HG03139 (cell line): Measurements from ENCODE around the gene MRPS18A.

ENCODE experiments used
- ATAC-seq: cut with Tn5 transposase; IDR thresholded peaks from one replicate; pipeline ENCODE4 v1.9.1; 2021; ENCODE audit not compliant: unreplicated experiment

MRPS18A gene

GRCh38 chr6:43699564-43700186 is 12.1 kb upstream of the MRPS18A start:
- ATAC-seq: no peak

DNA sequence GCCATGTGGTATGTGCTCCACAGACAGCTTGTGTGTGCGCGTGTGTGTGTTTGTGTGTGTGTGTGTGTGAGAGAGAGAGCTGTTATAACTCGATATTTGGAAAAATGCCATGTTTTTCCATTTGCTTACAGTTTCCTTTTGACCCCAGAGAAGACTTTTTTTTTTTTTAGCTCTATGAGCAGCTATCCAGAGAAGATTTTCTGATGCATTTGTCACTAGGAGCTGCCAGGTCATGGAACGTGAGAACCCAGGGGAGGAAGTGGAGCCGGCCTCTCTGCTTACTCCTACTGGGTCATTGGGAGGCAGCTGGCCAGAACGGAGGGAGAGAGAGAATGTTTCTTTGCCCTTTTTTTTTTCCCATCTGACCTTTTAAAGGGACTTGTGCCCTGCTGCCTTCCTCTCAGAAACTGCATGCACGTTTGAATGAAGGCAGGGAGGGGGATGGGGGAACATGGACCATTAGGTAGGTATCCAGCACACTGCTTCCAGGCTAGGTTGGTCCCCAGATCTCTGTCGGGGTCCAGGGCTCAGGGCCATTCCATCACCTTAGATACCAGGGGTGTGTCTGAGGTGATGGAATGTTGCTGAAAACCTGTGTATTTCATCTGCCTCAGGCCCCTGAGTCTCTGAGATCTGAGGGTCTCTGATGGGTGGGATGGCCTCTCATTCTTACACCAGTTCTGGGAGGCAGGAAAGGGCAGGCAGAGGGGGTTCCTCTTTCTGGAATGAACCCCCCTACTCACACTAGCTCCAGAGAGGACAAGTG is 11.2 kb upstream of the MRPS18A start:
- no peak for ATAC-seq

- no peak for ATAC-seq
These were observed 9.8 kb upstream of the MRPS18A start for GRCh38 chr6:43697421-43697820.

- no peak for ATAC-seq
These were observed 8.3 kb upstream of the MRPS18A start for GRCh38 chr6:43695967-43696291.

DNA sequence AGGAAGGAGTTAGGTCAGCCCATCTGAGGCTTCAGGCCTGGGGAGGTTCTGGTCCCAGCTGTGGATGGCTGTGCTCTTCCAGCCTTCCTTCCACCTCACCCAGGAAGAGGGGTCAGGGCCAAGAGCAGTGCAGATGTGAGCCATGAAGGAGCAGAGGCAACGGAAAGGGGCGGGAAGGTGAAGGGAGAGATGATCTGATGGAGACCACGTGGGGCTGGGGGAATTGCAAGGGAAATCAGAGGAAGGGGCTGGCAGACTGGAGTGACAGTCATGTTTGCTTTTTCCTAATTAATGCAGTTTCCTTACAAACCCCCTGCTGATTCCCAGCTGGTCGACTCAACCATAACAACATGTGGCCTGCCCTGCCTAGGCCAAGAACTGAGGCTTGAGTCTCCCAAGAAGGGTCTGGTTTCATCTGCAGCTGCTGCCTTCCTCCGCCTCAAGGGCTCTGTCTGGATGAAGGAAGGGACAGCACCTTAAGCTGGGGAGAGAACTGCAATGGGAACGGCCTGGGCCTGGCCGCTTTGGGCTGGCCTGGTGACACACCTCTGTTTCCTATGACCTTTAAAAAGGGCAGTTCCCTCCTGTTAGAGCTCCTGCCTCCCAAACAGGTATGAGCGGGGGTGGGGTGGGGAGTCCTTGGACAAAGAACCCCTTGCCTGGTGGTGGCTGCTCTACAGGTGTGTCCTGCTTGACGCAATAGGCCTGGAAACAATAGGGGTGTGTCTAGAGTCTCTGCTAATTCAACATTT is 7.8 kb upstream of the MRPS18A start:
- no peak for ATAC-seq

DNA sequence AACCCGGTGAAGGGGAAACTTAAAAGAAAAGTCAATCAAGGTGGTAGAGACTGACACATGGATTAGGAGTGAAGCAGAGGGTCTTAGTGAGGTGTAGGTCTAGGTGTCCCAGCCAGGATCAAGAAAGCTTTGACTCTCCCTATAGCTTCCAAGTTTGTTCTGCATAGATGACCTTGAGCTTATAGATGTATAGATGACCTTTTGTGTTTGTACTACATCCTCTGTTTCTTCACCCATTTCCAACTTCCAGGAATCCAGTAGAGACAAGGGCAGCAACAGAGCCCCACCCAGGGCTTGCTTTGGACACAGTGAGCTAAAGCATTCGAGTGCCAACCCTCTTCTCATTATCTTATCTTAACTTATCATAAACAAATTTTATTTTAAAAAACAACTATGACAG is 1.8 kb upstream of the MRPS18A start:
- no peak for ATAC-seq

GRCh38 chr6:43687079-43687436 is 533 bp downstream of the MRPS18A start:
- no peak for ATAC-seq

- ATAC-seq: no peak
These were observed 3.7 kb downstream of the MRPS18A start for GRCh38 chr6:43683708-43684455.

- ATAC-seq: no peak
These were observed 4.7 kb downstream of the MRPS18A start for GRCh38 chr6:43682724-43683429.

DNA sequence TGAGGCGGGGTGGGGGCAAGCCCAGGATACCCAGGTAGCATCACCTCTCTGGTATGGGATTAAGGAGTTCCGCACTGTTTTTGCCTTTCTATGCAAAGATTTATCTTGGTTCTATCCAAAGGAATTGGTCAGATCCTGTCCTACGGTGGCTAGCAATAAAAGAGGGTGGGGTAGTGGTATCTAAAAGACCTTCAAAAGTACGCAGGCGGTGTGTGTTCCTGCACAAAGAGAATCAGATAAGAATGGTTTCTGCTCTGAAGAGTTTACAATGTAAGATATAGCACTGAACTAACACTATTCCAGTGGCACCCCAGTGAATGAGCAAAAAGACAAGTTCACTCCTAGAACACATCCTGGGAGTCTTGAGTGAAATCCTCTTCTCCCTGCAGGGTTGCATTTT is 6.3 kb downstream of the MRPS18A start:
- ATAC-seq: no peak

GRCh38 chr6:43680308-43681200 is 7.0 kb downstream of the MRPS18A start:
- ATAC-seq: no peak

GRCh38 chr6:43679057-43679456 is 8.5 kb downstream of the MRPS18A start:
- no peak for ATAC-seq

GRCh38 chr6:43678341-43678740 is 9.2 kb downstream of the MRPS18A start:
- no peak for ATAC-seq

DNA sequence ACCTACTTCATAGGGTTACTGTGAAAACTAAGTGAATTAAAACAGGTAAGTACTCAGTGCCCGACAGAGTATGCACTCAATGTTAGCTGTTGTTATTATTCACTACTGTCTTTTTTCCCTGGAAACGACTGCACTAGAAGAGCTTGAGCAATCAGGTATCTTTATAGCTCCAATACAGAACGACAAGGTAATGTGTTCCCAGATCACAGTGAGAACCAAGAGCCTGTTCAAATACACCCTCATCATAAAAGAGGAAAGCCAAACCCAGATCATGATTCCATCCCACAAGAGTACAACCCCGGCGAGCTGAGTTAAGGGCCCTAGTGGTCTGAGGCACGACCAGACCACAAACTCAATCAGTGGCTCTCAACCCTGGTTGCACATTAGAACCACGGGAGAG is 9.8 kb downstream of the MRPS18A start:
- ATAC-seq: no peak

- no peak for ATAC-seq
These were observed 10.5 kb downstream of the MRPS18A start for GRCh38 chr6:43676962-43677606.

DNA sequence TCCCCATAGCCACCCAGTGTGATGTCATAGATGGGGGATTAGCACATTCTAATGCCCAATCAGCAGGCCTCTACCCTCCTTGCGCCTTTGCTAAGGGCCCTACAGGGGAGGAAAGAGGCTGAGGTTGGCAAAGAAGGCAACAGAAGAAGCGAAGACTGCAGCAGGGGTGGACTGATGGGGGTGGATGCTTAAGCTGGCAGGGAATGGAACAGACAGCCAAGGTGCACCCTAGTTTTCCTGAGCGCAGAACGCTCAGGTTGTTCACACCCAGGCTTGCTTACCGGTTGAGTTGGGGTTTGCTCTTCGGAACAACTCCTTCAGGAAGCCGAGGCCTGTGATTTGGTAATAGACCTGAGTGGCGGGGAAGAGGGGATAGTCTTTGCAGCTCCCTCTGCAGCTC is 12.7 kb downstream of the MRPS18A start:
- no peak for ATAC-seq

DNA sequence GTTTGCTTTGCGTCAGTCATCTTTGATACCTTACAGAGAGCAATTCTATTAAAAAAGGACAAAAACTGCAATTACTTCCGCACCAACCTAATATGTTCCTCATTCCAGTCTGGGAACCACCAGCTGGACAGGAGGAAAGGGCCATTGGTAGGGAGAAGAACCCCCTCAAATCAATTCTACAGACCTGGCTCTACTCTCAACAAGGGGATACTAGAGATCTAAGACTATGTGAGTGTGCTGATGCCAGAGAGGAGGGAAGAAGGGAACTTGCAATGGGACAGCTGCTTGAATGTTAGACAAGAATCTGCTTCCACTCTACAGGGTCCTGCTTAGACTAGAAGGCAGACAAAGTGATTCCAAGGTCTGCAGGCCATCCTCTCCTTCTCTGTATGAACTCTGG is 13.3 kb downstream of the MRPS18A start:
- ATAC-seq: no peak

GRCh38 chr6:43673444-43674084 is 14.0 kb downstream of the MRPS18A start:
- ATAC-seq: no peak
